WTC11 (cell line): ENCODE data around the gene GUCY1A2. TPM values are rescaled to one million over a fixed set of nuclear protein-coding genes. Genes with fewer than 3 reads are reported as not detected.

Experiments
- ATAC-seq: fragments of 200-7000 bp; cut with Tn5 transposase; 2 replicates; pipeline ENCODE4 v1.10.0; 2021; ENCODE audit warnings: mild to moderate bottlenecking, moderate library complexity
- CTCF ChIA-PET: fragments of 300-600 bp; sonication (Branson Sonifier 250); formaldehyde crosslinking; loops from one replicate; lab custom pipeline; 2021; ENCODE audit warnings: antibody characterized with exemption; lab: Charles Lee
- POLR2A ChIA-PET: fragments of 350-600 bp; sonication (Branson Sonifier 250); formaldehyde crosslinking; loops from one replicate; lab custom pipeline; 2021; ENCODE audit warnings: antibody characterized with exemption; lab: Charles Lee
- DNase-seq: peaks from one replicate; pipeline ENCODE4 v3.0.0; 2021; ENCODE audit warnings: low spot score
- H3K27ac Mint-ChIP-seq: 2 replicates; pipeline ENCODE4 v1.8.0; 2021; ENCODE audit warnings: mixed read lengths
- H3K27me3 Mint-ChIP-seq: 2 replicates; pipeline ENCODE4 v1.8.0; 2021; ENCODE audit warnings: low read depth, mild to moderate bottlenecking, moderate library complexity, mixed read lengths
- H3K36me3 Mint-ChIP-seq: 2 replicates; pipeline ENCODE4 v1.8.0; 2021; ENCODE audit warnings: mixed read lengths
- H3K4me1 Mint-ChIP-seq: 2 replicates; pipeline ENCODE4 v1.8.0; 2022; ENCODE audit warnings: mixed read lengths
- H3K4me3 Mint-ChIP-seq: 2 replicates; pipeline ENCODE4 v1.8.0; 2021; ENCODE audit warnings: mild to moderate bottlenecking, moderate library complexity, mixed read lengths
- H3K9me3 Mint-ChIP-seq: 2 replicates; pipeline ENCODE4 v1.8.0; 2021; ENCODE audit warnings: mixed read lengths
- FOXJ3 ChIP-seq: sonication (generic); formaldehyde crosslinking; IDR thresholded peaks from 2 replicates; pipeline ENCODE4 v1.9.0; 2021; ENCODE audit warnings: missing genetic modification reagents, mild to moderate bottlenecking, borderline replicate concordance
- GTF2I ChIP-seq: fragments of 250-450 bp; sonication (Bioruptor Pico); conservative IDR thresholded peaks from 2 replicates; pipeline ENCODE4 v1.4.0; 2021; ENCODE audit warnings: mild to moderate bottlenecking
- KAT7 ChIP-seq: sonication (generic); formaldehyde crosslinking; IDR thresholded peaks from 2 replicates; pipeline ENCODE4 v1.8.1; 2023; ENCODE audit warnings: missing genetic modification reagents, mild to moderate bottlenecking, borderline replicate concordance
- NFE2L1 ChIP-seq: sonication (generic); formaldehyde crosslinking; IDR thresholded peaks from 2 replicates; pipeline ENCODE4 v1.8.1; 2023; ENCODE audit warnings: missing genetic modification reagents
- NR2C2 ChIP-seq: sonication (generic); formaldehyde crosslinking; IDR thresholded peaks from 2 replicates; pipeline ENCODE4 v1.8.0; 2022; ENCODE audit warnings: mild to moderate bottlenecking, missing genetic modification reagents
- TCF7 ChIP-seq: sonication (generic); formaldehyde crosslinking; IDR thresholded peaks from 2 replicates; pipeline ENCODE4 v1.8.0; 2022; ENCODE audit warnings: mild to moderate bottlenecking, low read depth, missing genetic modification reagents, moderate library complexity
- TP53 ChIP-seq: sonication (generic); formaldehyde crosslinking; IDR thresholded peaks from 2 replicates; pipeline ENCODE4 v1.8.1; 2023; ENCODE audit warnings: mild to moderate bottlenecking, missing genetic modification reagents
- ZBTB43 ChIP-seq: sonication (generic); formaldehyde crosslinking; IDR thresholded peaks from 2 replicates; pipeline ENCODE4 v1.8.1; 2023; ENCODE audit warnings: mild to moderate bottlenecking, missing genetic modification reagents
- total RNA-seq: library from RNA; stranded (reverse); gene quantifications from 3 replicates; pipeline ENCODE4 v1.2.3, GENCODE V29; 2021
- TF ChIP-seq, protein P1 (sequence below): fragments of 250-450 bp; sonication (Bioruptor Pico); IDR thresholded peaks from 2 replicates; pipeline ENCODE4 v1.9.0; 2021; ENCODE audit warnings: mild to moderate bottlenecking, borderline replicate concordance
- TF ChIP-seq, protein P2 (sequence below): sonication (generic); formaldehyde crosslinking; IDR thresholded peaks from 2 replicates; pipeline ENCODE4 v1.8.1; 2022; ENCODE audit warnings: low read depth, missing genetic modification reagents, borderline replicate concordance
- TF ChIP-seq, protein P3 (sequence below): fragments of 250-450 bp; sonication (Bioruptor Pico); IDR thresholded peaks from 2 replicates; pipeline ENCODE4 v2.1.2; 2022; ENCODE audit warnings: mild to moderate bottlenecking, moderate library complexity
- TF ChIP-seq, protein P4 (sequence below): sonication (generic); formaldehyde crosslinking; IDR thresholded peaks from 2 replicates; pipeline ENCODE4 v1.8.1; 2022; ENCODE audit warnings: mild to moderate bottlenecking, moderate library complexity, missing genetic modification reagents

GUCY1A2 gene
- total RNA-seq, 1 experiment from 2014 or later = 0.90 TPM

DNA sequence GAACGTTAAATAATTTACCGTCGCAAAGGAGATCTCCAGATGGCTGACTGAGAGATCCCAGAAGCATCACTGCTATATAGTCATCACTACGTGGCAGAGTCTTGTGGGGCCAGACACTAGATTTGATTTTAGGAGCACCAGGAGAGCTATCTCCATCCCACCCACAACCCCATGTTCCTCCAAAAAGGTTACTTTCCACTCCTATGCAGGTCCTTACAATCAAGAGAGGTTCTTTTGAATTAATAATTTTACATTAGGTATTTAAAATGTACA is 19.4 kb downstream of the GUCY1A2 start:
- Mint-ChIP-seq H3K4me1 (peaks cover 8% of the 10 kb centered on the region; the same call in 1 of the 2 replicates), H3K27me3 (no peaks in the 10 kb centered on the region; the same call in 1 of the 2 replicates), H3K4me3 (no peak overlapping the region)
- CTCF ChIA-PET = no interaction called here
- POLR2A ChIA-PET = no interaction called here
- ATAC-seq = no peak
- TF ChIP-seq FOXJ3 (CRISPR knock-in tag) = no peak
- TF ChIP-seq, protein P1, sequence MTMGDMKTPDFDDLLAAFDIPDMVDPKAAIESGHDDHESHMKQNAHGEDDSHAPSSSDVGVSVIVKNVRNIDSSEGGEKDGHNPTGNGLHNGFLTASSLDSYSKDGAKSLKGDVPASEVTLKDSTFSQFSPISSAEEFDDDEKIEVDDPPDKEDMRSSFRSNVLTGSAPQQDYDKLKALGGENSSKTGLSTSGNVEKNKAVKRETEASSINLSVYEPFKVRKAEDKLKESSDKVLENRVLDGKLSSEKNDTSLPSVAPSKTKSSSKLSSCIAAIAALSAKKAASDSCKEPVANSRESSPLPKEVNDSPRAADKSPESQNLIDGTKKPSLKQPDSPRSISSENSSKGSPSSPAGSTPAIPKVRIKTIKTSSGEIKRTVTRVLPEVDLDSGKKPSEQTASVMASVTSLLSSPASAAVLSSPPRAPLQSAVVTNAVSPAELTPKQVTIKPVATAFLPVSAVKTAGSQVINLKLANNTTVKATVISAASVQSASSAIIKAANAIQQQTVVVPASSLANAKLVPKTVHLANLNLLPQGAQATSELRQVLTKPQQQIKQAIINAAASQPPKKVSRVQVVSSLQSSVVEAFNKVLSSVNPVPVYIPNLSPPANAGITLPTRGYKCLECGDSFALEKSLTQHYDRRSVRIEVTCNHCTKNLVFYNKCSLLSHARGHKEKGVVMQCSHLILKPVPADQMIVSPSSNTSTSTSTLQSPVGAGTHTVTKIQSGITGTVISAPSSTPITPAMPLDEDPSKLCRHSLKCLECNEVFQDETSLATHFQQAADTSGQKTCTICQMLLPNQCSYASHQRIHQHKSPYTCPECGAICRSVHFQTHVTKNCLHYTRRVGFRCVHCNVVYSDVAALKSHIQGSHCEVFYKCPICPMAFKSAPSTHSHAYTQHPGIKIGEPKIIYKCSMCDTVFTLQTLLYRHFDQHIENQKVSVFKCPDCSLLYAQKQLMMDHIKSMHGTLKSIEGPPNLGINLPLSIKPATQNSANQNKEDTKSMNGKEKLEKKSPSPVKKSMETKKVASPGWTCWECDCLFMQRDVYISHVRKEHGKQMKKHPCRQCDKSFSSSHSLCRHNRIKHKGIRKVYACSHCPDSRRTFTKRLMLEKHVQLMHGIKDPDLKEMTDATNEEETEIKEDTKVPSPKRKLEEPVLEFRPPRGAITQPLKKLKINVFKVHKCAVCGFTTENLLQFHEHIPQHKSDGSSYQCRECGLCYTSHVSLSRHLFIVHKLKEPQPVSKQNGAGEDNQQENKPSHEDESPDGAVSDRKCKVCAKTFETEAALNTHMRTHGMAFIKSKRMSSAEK (CRISPR knock-in tag) = no peak
- no peak for TF ChIP-seq ZBTB43 (CRISPR knock-in tag)
- TF ChIP-seq, protein P2, sequence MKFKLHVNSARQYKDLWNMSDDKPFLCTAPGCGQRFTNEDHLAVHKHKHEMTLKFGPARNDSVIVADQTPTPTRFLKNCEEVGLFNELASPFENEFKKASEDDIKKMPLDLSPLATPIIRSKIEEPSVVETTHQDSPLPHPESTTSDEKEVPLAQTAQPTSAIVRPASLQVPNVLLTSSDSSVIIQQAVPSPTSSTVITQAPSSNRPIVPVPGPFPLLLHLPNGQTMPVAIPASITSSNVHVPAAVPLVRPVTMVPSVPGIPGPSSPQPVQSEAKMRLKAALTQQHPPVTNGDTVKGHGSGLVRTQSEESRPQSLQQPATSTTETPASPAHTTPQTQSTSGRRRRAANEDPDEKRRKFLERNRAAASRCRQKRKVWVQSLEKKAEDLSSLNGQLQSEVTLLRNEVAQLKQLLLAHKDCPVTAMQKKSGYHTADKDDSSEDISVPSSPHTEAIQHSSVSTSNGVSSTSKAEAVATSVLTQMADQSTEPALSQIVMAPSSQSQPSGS (CRISPR knock-in tag) = no peak
- no peak for TF ChIP-seq TCF7 (CRISPR knock-in tag)
- TF ChIP-seq, protein P3, sequence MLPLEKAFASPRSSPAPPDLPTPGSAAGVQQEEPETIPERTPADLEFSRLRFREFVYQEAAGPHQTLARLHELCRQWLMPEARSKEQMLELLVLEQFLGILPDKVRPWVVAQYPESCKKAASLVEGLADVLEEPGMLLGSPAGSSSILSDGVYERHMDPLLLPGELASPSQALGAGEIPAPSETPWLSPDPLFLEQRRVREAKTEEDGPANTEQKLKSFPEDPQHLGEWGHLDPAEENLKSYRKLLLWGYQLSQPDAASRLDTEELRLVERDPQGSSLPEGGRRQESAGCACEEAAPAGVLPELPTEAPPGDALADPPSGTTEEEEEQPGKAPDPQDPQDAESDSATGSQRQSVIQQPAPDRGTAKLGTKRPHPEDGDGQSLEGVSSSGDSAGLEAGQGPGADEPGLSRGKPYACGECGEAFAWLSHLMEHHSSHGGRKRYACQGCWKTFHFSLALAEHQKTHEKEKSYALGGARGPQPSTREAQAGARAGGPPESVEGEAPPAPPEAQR (CRISPR knock-in tag) = no peak
- no peak for TF ChIP-seq NR2C2 (CRISPR knock-in tag)
- TF ChIP-seq, protein P4, sequence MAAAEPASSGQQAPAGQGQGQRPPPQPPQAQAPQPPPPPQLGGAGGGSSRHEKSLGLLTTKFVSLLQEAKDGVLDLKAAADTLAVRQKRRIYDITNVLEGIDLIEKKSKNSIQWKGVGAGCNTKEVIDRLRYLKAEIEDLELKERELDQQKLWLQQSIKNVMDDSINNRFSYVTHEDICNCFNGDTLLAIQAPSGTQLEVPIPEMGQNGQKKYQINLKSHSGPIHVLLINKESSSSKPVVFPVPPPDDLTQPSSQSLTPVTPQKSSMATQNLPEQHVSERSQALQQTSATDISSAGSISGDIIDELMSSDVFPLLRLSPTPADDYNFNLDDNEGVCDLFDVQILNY (CRISPR knock-in tag) = no peak
- no peak for TF ChIP-seq NFE2L1
- no peak for TF ChIP-seq GTF2I (CRISPR knock-in tag)
- TF ChIP-seq, all 79 proteins: peak for 0
- Mint-ChIP-seq H3K9me3 (no peaks in the 10 kb centered on the region), H3K27ac (no peak overlapping the region), H3K36me3 (no peaks in the 10 kb centered on the region)
- no peak for DNase-seq

DNA sequence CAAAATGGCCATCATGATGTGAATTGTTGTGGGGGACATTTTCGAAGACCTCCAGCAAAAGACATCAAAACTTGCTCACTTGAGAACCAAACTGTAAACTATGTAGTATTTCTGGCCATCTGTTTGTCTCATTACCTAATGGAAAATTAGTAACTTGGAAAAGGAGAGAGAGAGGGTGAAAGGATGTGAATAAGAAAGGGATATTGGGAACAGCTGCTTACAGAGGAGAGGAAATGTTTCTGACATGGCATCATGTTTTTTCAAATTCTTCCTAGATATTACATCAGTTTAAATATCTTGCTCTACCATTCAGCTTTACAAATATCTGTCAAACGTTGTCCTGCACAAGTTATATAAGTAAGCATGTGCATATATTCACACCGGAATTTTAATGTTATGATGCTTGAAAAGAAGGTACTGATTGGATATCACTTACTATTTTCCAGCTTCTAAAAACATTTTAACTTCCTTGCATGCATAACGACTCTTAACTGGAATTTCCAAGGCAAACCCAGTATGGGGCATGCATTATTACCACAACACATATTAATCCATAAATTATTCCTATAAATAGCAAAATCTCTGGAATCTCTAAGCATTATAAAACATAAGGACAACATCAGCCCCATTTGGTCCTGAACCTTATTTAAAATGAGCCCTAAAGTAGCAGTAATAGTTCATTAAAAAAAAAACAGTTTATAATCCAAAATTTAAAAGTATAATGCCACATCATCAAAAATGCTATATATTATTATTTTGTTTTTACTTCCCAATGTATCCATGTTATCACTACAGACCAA is 20.0 kb downstream of the GUCY1A2 start:
- Mint-ChIP-seq H3K9me3 (no peaks in the 10 kb centered on the region), H3K36me3 (no peaks in the 10 kb centered on the region), H3K27me3 (no peaks in the 10 kb centered on the region; the same call in 1 of the 2 replicates), H3K4me1 (peaks cover 7% of the 10 kb centered on the region; the same call in 1 of the 2 replicates), H3K4me3 (no peak overlapping the region), H3K27ac (no peak overlapping the region)
- ATAC-seq = no peak
- CTCF ChIA-PET = no interaction called here
- POLR2A ChIA-PET = no interaction called here
- TF ChIP-seq FOXJ3 (CRISPR knock-in tag) (no peak), TP53 (CRISPR knock-in tag) (no peak), KAT7 (CRISPR knock-in tag) (no peak)
- TF ChIP-seq, protein P2 (CRISPR knock-in tag) = no peak
- no peak for DNase-seq
